Mesendoderm (in vitro differentiated cells): ENCODE results near the gene CPSF7.
"Not testable (repeated sequence)": the region's sequence is repeated elsewhere in the genome, so short reads cannot be mapped to it uniquely, and the experiment has no call there.

Source experiments
- DNase-seq: peaks from one replicate; pipeline ENCODE4 v3.0.0; 2013
- H2AK5ac ChIP-seq: 2 replicates; pipeline ENCODE4 v1.6.1; 2013; ENCODE audit warnings: low read length, inconsistent platforms
- H2BK120ac ChIP-seq: 2 replicates; pipeline ENCODE4 v1.6.1; 2013; ENCODE audit warnings: low read depth, mild to moderate bottlenecking, low read length, moderate library complexity, mixed read lengths
- H2BK15ac ChIP-seq: replicated peaks from 2 replicates; pipeline ENCODE4 v1.6.1; 2013; ENCODE audit warnings: low read depth, mild to moderate bottlenecking, moderate library complexity
- H2BK5ac ChIP-seq: 2 replicates; pipeline ENCODE4 v1.6.1; 2013; ENCODE audit warnings: low read length, inconsistent platforms
- H3K18ac ChIP-seq: 2 replicates; pipeline ENCODE4 v1.6.1; 2013; ENCODE audit warnings: mild to moderate bottlenecking, low read length, mixed read lengths
- H3K23ac ChIP-seq: one replicate; pipeline ENCODE4 v1.6.1; 2013; ENCODE audit warnings: low read length
- H3K27ac ChIP-seq: 2 replicates; pipeline ENCODE4 v1.5.1; 2013; ENCODE audit warnings: low read depth, mild to moderate bottlenecking, inconsistent platforms, low read length, moderate library complexity
- H3K27me3 ChIP-seq: 2 replicates; pipeline ENCODE4 v1.6.1; 2013; ENCODE audit warnings: low read length, control low read depth, mild to moderate bottlenecking, inconsistent platforms; ENCODE audit not compliant: insufficient read depth, poor library complexity
- H3K36me3 ChIP-seq: 2 replicates; pipeline ENCODE4 v1.6.1; 2013; ENCODE audit warnings: low read length, inconsistent platforms; ENCODE audit not compliant: control insufficient read depth, insufficient read depth
- H3K4ac ChIP-seq: one replicate; pipeline ENCODE4 v1.6.1; 2013; ENCODE audit warnings: low read depth, mild to moderate bottlenecking, low read length, moderate library complexity
- H3K4me1 ChIP-seq: 2 replicates; pipeline ENCODE4 v1.6.1; 2013; ENCODE audit warnings: low read depth, low read length, inconsistent platforms; ENCODE audit not compliant: control insufficient read depth
- H3K4me2 ChIP-seq: 2 replicates; pipeline ENCODE4 v1.6.1; 2013; ENCODE audit warnings: low read length
- H3K4me3 ChIP-seq: 2 replicates; pipeline ENCODE4 v1.5.1; 2013; ENCODE audit warnings: mild to moderate bottlenecking, low read length
- H3K56ac ChIP-seq: one replicate; pipeline ENCODE4 v1.6.1; 2013; ENCODE audit warnings: low read length
- H3K79me1 ChIP-seq: 2 replicates; pipeline ENCODE4 v1.6.1; 2013; ENCODE audit warnings: low read length, inconsistent platforms
- H3K79me2 ChIP-seq: 2 replicates; pipeline ENCODE4 v1.6.1; 2013; ENCODE audit warnings: mild to moderate bottlenecking, low read length; ENCODE audit not compliant: control insufficient read depth, insufficient read depth
- H3K9ac ChIP-seq: 2 replicates; pipeline ENCODE4 v1.6.1; 2013; ENCODE audit warnings: low read length, inconsistent platforms
- H4K5ac ChIP-seq: one replicate; pipeline ENCODE4 v1.6.1; 2013; ENCODE audit warnings: low read length
- H4K8ac ChIP-seq: one replicate; pipeline ENCODE4 v1.6.1; 2013; ENCODE audit warnings: low read depth, mild to moderate bottlenecking, control low read depth, low read length, moderate library complexity
- WGBS: extraction: QIAGEN DNeasy Blood & Tissue Kit; methylation state at CpG from one replicate; pipeline ENCODE4 v1.1.7; 2013; ENCODE audit warnings: low lambda C conversion rate, missing lambda C conversion rate; ENCODE audit not compliant: insufficient coverage; ENCODE audit errors: extremely low coverage; 5-methylcytosine and 5-hydroxymethylcytosine counted together

CPSF7 gene

DNA sequence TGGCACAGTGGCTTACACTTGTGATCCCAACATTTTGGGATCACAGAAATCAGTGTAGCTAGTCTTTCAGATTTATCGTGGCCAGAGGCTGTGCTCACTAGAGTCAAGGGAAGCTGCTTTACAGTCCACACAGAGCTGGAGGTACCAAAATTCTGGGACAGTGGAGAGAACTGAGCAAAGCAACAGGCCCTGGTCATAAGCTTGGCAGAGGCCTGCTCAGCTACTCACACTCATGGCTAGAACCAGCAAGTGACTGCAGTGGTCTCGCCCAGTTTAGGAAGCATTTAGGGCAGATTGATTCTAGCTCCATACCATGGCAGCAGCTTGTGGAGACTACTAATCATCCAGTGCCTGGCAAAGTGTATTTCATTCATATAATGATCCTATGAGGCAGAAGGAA is 28.6 kb downstream of the CPSF7 start:
- H2AK5ac ChIP-seq, result no peak overlapping the region
- H2BK120ac ChIP-seq, result no peak overlapping the region
- WGBS, result no CpG with 5 or more reads among the region's 2 CpGs
- no peaks in the 10 kb centered on the region for H3K27me3 ChIP-seq
- no peak overlapping the region for H4K8ac ChIP-seq
- no peak overlapping the region for H3K56ac ChIP-seq
- no peaks in the 10 kb centered on the region for H3K79me2 ChIP-seq
- H3K23ac ChIP-seq, result no peak overlapping the region
- no peaks in the 10 kb centered on the region for H3K4me1 ChIP-seq
- no peak overlapping the region for H4K5ac ChIP-seq
- H2BK15ac ChIP-seq, result no peak overlapping the region
- no peak overlapping the region for H2BK5ac ChIP-seq
- no peak overlapping the region for H3K4me2 ChIP-seq
- no peak for DNase-seq
- no peaks in the 10 kb centered on the region for H3K79me1 ChIP-seq
- no peak overlapping the region for H3K4me3 ChIP-seq
- peaks cover 23% of the 10 kb centered on the region for H3K36me3 ChIP-seq
- no peak overlapping the region for H3K4ac ChIP-seq
- no peak overlapping the region for H3K18ac ChIP-seq
- no peak overlapping the region for H3K27ac ChIP-seq
- H3K9ac ChIP-seq, result no peak overlapping the region

DNA sequence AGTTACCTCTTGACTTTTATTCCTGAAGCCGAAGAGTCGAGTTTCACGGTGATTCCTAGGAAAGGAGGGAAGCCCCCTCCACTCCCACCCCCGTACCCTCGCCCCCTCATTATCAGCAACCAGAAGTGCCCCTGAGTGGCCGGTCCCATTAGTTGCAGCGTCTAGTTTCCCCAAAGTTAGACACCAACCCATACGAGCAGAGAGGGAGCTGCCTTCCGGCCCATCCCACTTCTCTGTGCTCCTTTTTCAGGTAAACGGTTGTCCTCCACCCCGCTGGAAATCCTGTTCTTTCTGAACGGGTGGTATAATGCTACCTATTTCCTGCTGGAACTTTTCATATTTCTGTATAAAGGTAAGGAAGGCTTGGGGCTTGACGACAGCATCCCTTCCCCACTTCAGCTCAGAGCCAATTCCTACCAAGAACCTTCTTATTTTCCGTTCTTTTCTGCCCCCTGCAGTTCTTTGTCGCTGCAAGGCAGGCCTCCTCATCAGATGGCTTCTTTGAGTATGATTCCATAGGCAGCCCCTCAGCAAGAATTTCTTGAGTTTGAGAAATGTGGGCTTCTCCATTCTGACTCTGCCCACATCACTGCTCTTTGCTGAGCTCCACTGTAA is 36.7 kb downstream of the CPSF7 start:
- H2BK120ac ChIP-seq, result no peak overlapping the region
- H3K27ac ChIP-seq, result no peak overlapping the region
- no CpG with 5 or more reads among the region's 15 CpGs for WGBS
- H2BK15ac ChIP-seq, result no peak overlapping the region
- H3K18ac ChIP-seq, result peak overlapping the region; percentile 42
- no peaks in the 10 kb centered on the region for H3K79me2 ChIP-seq
- no peak overlapping the region for H3K23ac ChIP-seq
- peak overlapping the region; percentile 91 for H3K56ac ChIP-seq
- DNase-seq, result peak; percentile 61
- peak overlapping the region; percentile 88 for H3K9ac ChIP-seq
- H3K79me1 ChIP-seq, result no peaks in the 10 kb centered on the region
- peaks cover 2% of the 10 kb centered on the region for H3K4me1 ChIP-seq
- H2AK5ac ChIP-seq, result no peak overlapping the region
- peak overlapping the region; percentile 81 for H3K4me3 ChIP-seq
- H4K8ac ChIP-seq, result no peak overlapping the region
- no peaks in the 10 kb centered on the region for H3K36me3 ChIP-seq
- H4K5ac ChIP-seq, result no peak overlapping the region
- H3K4ac ChIP-seq, result peak overlapping the region; percentile 76
- H3K4me2 ChIP-seq, result peak overlapping the region; percentile 95
- H2BK5ac ChIP-seq, result no peak overlapping the region
- no peaks in the 10 kb centered on the region for H3K27me3 ChIP-seq

DNA sequence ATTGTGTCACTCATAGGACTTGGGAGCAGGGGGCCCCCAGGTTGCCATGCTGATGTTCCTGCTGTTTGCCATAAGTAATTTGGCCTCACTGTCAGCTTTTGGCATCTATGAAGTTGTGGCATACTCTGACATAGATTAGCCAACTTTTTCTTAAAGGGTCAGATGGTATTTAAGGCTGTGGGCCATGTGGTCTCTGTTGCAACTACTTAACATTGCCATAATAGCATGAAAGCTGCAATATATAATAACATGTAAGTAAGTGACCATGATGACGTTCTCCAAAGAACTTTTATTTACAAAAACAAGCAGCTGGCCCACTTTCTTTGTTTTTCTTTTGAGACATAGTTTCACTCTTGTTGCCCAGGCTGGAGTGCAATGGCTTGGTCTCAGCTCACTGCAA is 39.6 kb downstream of the CPSF7 start:
- no peak overlapping the region for H3K4me3 ChIP-seq
- no peak overlapping the region for H2BK15ac ChIP-seq
- peaks cover 2% of the 10 kb centered on the region for H3K4me1 ChIP-seq
- H3K79me1 ChIP-seq, result no peaks in the 10 kb centered on the region
- WGBS, result no CpG with 5 or more reads among the region's 1 CpG
- no peaks in the 10 kb centered on the region for H3K79me2 ChIP-seq
- H3K27me3 ChIP-seq, result no peaks in the 10 kb centered on the region
- H4K5ac ChIP-seq, result no peak overlapping the region
- H3K23ac ChIP-seq, result no peak overlapping the region
- no peak overlapping the region for H2AK5ac ChIP-seq
- no peak overlapping the region for H4K8ac ChIP-seq
- no peak overlapping the region for H3K27ac ChIP-seq
- H2BK5ac ChIP-seq, result no peak overlapping the region
- H3K18ac ChIP-seq, result no peak overlapping the region
- H3K56ac ChIP-seq, result no peak overlapping the region
- no peak for DNase-seq
- H2BK120ac ChIP-seq, result no peak overlapping the region
- H3K4ac ChIP-seq, result no peak overlapping the region
- no peak overlapping the region for H3K9ac ChIP-seq
- H3K4me2 ChIP-seq, result no peak overlapping the region
- no peaks in the 10 kb centered on the region for H3K36me3 ChIP-seq

DNA sequence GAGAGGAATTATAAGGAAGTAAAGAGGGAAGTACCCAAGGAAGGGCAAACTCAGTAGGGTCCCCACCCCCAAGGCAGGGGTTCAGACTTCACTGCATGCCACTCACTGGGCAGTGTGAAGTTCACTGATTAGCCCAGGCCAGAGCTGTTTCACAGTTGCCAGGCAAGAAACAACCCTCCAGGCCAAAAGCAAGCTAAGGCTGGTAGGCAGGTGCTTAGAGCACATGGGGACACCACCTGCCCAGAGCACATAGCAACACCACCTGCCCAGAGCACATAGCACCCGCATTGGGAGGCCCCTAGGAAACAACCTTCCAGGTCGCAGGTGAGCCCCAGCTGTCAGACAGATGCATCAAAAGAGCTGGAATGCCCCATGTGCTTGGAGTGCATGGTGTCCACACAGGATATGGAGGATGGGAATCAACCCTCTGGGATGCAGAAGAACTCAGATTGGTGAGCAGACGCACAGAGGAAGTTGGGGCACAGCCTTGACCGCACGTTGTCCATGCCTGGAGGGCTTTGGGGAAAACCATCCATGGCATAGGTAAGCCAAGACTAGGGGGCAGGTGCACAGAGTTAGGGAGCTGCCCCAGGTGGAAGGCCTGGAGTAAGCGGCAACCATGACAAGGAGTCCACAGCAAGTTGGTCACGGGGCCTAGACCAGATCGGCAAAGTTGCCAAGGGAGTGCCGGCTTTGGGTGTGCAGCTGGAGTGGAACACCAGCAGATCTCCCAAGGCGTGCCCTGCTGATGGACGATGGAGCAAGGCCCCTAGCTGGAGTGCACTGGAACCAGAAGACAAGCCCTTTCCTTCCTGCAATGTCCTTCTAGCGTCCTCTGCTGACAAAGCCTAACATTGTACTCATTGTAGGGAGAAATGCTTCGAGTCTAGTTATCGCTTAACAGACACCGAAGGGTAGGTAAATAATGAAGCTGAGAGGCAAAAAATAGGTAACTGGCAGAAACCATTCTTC is 45.2 kb downstream of the CPSF7 start:
- Histone ChIP-seq H3K79me1 (no peaks in the 10 kb centered on the region), H3K36me3 (no peaks in the 10 kb centered on the region), H3K4me1 (no peaks in the 10 kb centered on the region), H3K27me3 (no peaks in the 10 kb centered on the region), H4K8ac (no peak overlapping the region), H2AK5ac (no peak overlapping the region), H3K18ac (no peak overlapping the region), H3K4ac (no peak overlapping the region), H2BK120ac (no peak overlapping the region), H3K23ac (no peak overlapping the region), H3K79me2 (no peaks in the 10 kb centered on the region), H2BK5ac (no peak overlapping the region), H4K5ac (no peak overlapping the region), H2BK15ac (no peak overlapping the region), H3K27ac (no peak overlapping the region), H3K9ac (no peak overlapping the region), H3K4me3 (no peak overlapping the region), H3K4me2 (no peak overlapping the region), H3K56ac (no peak overlapping the region)
- DNase-seq, result peak; percentile 70
- WGBS, result no CpG with 5 or more reads among the region's 15 CpGs

DNA sequence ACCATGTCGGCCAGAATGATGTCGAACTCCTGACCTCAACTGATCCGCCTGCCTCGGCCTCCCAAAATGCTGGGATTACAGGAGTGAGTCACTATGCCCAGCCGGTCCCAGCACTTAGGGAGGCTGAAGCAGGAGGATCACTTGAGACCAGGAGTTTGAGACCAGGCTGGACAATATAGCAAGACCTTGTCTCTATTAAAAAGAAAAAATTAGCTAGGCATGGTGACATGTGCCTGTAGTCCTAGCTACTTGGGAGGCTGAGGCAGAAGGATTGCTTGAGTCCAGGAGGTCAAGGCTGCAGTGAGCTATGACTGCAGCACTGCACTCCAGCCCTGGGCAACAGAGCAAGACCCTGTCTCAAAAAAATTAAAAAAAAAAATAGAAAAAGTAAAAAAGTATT is 45.9 kb downstream of the CPSF7 start:
- no CpG with 5 or more reads among the region's 5 CpGs for WGBS

More for the DNA sequence above, 45.9 kb downstream of the CPSF7 start:
- not testable (repeated sequence) for H2BK5ac ChIP-seq, H3K79me1 ChIP-seq, H3K4me3 ChIP-seq, H2BK15ac ChIP-seq, H3K9ac ChIP-seq, H3K4ac ChIP-seq, H3K27me3 ChIP-seq, H4K8ac ChIP-seq, H3K4me1 ChIP-seq, H3K23ac ChIP-seq, H3K79me2 ChIP-seq, H3K4me2 ChIP-seq, H2AK5ac ChIP-seq, DNase-seq, H3K56ac ChIP-seq, H2BK120ac ChIP-seq, H4K5ac ChIP-seq, H3K18ac ChIP-seq, H3K27ac ChIP-seq, H3K36me3 ChIP-seq
